AG04450 (cell line): Measurements from ENCODE around the gene MGRN1. TPM values are rescaled to one million over a fixed set of nuclear protein-coding genes. Genes with fewer than 3 reads are reported as not detected.
A peak's percentile ranks its signal among the peaks of the same experiment; 100 is the strongest.

Source experiments
- CTCF ChIA-PET: fragments of 300-600, 350-600 bp; formaldehyde crosslinking; extraction: SDS; loops from one replicate; lab custom pipeline; 2022; ENCODE audit warnings: antibody characterized with exemption, inconsistent platforms; lab: Charles Lee
- POLR2A ChIA-PET: fragments of 350-600 bp; formaldehyde crosslinking; extraction: SDS; loops from one replicate; lab custom pipeline; 2021; ENCODE audit warnings: antibody characterized with exemption, inconsistent platforms; lab: Yijun Ruan, JAX
- DNase-seq: peaks from one replicate; pipeline ENCODE4 v3.0.0-alpha.2; 2011; ENCODE audit warnings: low read depth, low spot score
- H3K27ac ChIP-seq: one replicate; pipeline ENCODE4 v1.5.1; 2012; ENCODE audit warnings: low read depth, low read length, control low read depth
- H3K27me3 ChIP-seq: one replicate; pipeline ENCODE4 v1.6.0; 2012; ENCODE audit warnings: low read length; ENCODE audit not compliant: control insufficient read depth, insufficient read depth
- H3K4me3 ChIP-seq: 2 replicates; pipeline ENCODE4 v1.5.1; 2011; ENCODE audit warnings: mild to moderate bottlenecking, low read depth, low read length, control low read depth
- H3K9me3 ChIP-seq: 2 replicates; pipeline ENCODE4 v1.5.1; 2012; ENCODE audit warnings: low read length; ENCODE audit not compliant: control insufficient read depth, insufficient read depth
- CTCF ChIP-seq: IDR thresholded peaks from 2 replicates; pipeline ENCODE4 v1.5.1; 2011; ENCODE audit warnings: low read depth, low read length, control low read depth, inconsistent platforms
- polyA plus RNA-seq: library from polyadenylated mRNA; depleted of rRNA; stranded (reverse); fragments of >200 nt; gene quantifications from 2 replicates; pipeline ENCODE4 v1.2.3, GENCODE V29; 2011

MGRN1 gene
- polyA plus RNA-seq, 1 experiment: 3.4 TPM

- CTCF ChIA-PET: interaction anchor here (0.6 to 1.6 kb wide), 3 partner anchors 15 to 262 kb away, joined by 3 to 4 read pairs (median 3); no protein-coding TSS in a partner anchor
- TF ChIP-seq CTCF: no peak
- Histone ChIP-seq H3K4me3 (peak overlapping the region; percentile 95), H3K9me3 (no peaks in the 10 kb centered on the region; the same call in 1 of the 2 replicates), H3K27me3 (no peaks in the 10 kb centered on the region), H3K27ac (no peak overlapping the region)
- DNase-seq: peak; percentile 8
- POLR2A ChIA-PET: interaction anchor here (0.6 to 1.4 kb wide), 2 partner anchors 40 to 119 kb away, joined by 4 to 5 read pairs; partner anchors contain the start of genes ANKS3 and DNAAF8
These were observed 69.5 kb downstream of the MGRN1 start for GRCh38 chr16:4693956-4694641.

- CTCF ChIA-PET: interaction anchor here (0.8 to 1.6 kb wide), 3 partner anchors 12 to 262 kb away, joined by 3 to 4 read pairs (median 3); no protein-coding TSS in a partner anchor
- no peaks in the 10 kb centered on the region for H3K27me3 ChIP-seq
- no peak for TF ChIP-seq CTCF
- no peaks in the 10 kb centered on the region; the same call in 1 of the 2 replicates for H3K9me3 ChIP-seq
- H3K4me3 ChIP-seq: peak overlapping the region; percentile 95
- DNase-seq: no peak
- peak overlapping the region; percentile 22 for H3K27ac ChIP-seq
- POLR2A ChIA-PET: interaction anchor here (0.6 to 0.9 kb wide), 3 partner anchors 11 to 196 kb away, joined by 3 to 4 read pairs (median 4); no protein-coding TSS in a partner anchor
These were observed 70.2 kb downstream of the MGRN1 start for GRCh38 chr16:4694642-4695451.

GRCh38 chr16:4695473-4696171 is 71.0 kb downstream of the MGRN1 start:
- Histone ChIP-seq H3K4me3 (no peak overlapping the region), H3K27me3 (no peaks in the 10 kb centered on the region), H3K27ac (peak overlapping the region; percentile 22), H3K9me3 (no peaks in the 10 kb centered on the region; the same call in 1 of the 2 replicates)
- no peak for DNase-seq
- TF ChIP-seq CTCF: no peak
- CTCF ChIA-PET: interaction anchor here (0.7 to 1.3 kb wide), 2 partner anchors 9 to 11 kb away, joined by 3 read pairs; no protein-coding TSS in a partner anchor
- POLR2A ChIA-PET: interaction anchor here (0.6 to 1.0 kb wide), 3 partner anchors 11 to 195 kb away, joined by 3 to 4 read pairs (median 3); partner anchors contain the start of gene DNAAF8

- TF ChIP-seq CTCF: no peak
- no peak overlapping the region for H3K27ac ChIP-seq
- no peak overlapping the region for H3K4me3 ChIP-seq
- no peaks in the 10 kb centered on the region for H3K27me3 ChIP-seq
- ChIA-PET CTCF (interaction anchor here (0.7 to 1.3 kb wide), 2 partner anchors 9 to 11 kb away, joined by 3 read pairs; no protein-coding TSS in a partner anchor), POLR2A (interaction anchor here (1.0 kb wide), 1 partner anchor 39 kb away, joined by 3 read pairs; the partner anchor contains the start of gene DNAAF8)
- H3K9me3 ChIP-seq: no peaks in the 10 kb centered on the region; the same call in 1 of the 2 replicates
- DNase-seq: no peak
These were observed 71.7 kb downstream of the MGRN1 start for GRCh38 chr16:4696172-4696904.
